ENCODE results near the gene CFAP58.
A peak's percentile ranks its signal among the peaks of the same experiment; 100 is the strongest.

The CFAP58 gene

GRCh38 chr10:104331208-104331838 lies 22.3 kb upstream of the CFAP58 start:
- no peak for TF ChIP-seq TAF1 (IDR thresholded peaks at IDR 0.05; ENCODE audit: borderline replicate concordance, low read depth, low read length)
- TF ChIP-seq POLR2AphosphoS5 (IDR thresholded peaks at IDR 0.05; ENCODE audit: low read depth, low read length), result no peak
- TF ChIP-seq POLR2A (IDR thresholded peaks at IDR 0.05; ENCODE audit: low read depth, low read length), result no peak
- FAIRE-seq, result no peak
- no peak for DNase-seq (ENCODE audit: insufficient read length)

- no peak for FAIRE-seq
- no peak for TF ChIP-seq POLR2A (IDR thresholded peaks at IDR 0.05; ENCODE audit: low read depth, low read length)
- TF ChIP-seq TAF1 (IDR thresholded peaks at IDR 0.05; ENCODE audit: borderline replicate concordance, low read depth, low read length), result no peak
- TF ChIP-seq POLR2AphosphoS5 (IDR thresholded peaks at IDR 0.05; ENCODE audit: low read depth, low read length), result no peak
- no peak for DNase-seq (ENCODE audit: insufficient read length)
Measured at GRCh38 chr10:104332243-104333031, 21.2 kb upstream of the CFAP58 start.

- no peak for TF ChIP-seq POLR2AphosphoS5 (IDR thresholded peaks at IDR 0.05; ENCODE audit: low read depth, low read length)
- TF ChIP-seq TAF1 (IDR thresholded peaks at IDR 0.05; ENCODE audit: borderline replicate concordance, low read depth, low read length), result no peak
- no peak for TF ChIP-seq POLR2A (IDR thresholded peaks at IDR 0.05; ENCODE audit: low read depth, low read length)
- FAIRE-seq, result no peak
- no peak for DNase-seq (ENCODE audit: insufficient read length)
Measured at GRCh38 chr10:104333032-104333727, 20.5 kb upstream of the CFAP58 start.

- no peak for FAIRE-seq
- TF ChIP-seq TAF1 (IDR thresholded peaks at IDR 0.05; ENCODE audit: borderline replicate concordance, low read depth, low read length) (no peak), POLR2AphosphoS5 (IDR thresholded peaks at IDR 0.05; ENCODE audit: low read depth, low read length) (no peak), POLR2A (IDR thresholded peaks at IDR 0.05; ENCODE audit: low read depth, low read length) (no peak)
- no peak for DNase-seq (ENCODE audit: insufficient read length)
Measured at GRCh38 chr10:104333728-104334373, 19.8 kb upstream of the CFAP58 start.

GRCh38 chr10:104334561-104334960 lies 19.1 kb upstream of the CFAP58 start:
- FAIRE-seq, result no peak
- DNase-seq (ENCODE audit: insufficient read length), result no peak
- TF ChIP-seq POLR2A (IDR thresholded peaks at IDR 0.05; ENCODE audit: low read depth, low read length) (no peak), TAF1 (IDR thresholded peaks at IDR 0.05; ENCODE audit: borderline replicate concordance, low read depth, low read length) (no peak), POLR2AphosphoS5 (IDR thresholded peaks at IDR 0.05; ENCODE audit: low read depth, low read length) (no peak)

GRCh38 chr10:104334965-104335650 lies 18.5 kb upstream of the CFAP58 start:
- FAIRE-seq (no peak), DNase-seq (ENCODE audit: insufficient read length) (no peak)
- TF ChIP-seq POLR2AphosphoS5 (IDR thresholded peaks at IDR 0.05; ENCODE audit: low read depth, low read length) (no peak), POLR2A (IDR thresholded peaks at IDR 0.05; ENCODE audit: low read depth, low read length) (no peak), TAF1 (IDR thresholded peaks at IDR 0.05; ENCODE audit: borderline replicate concordance, low read depth, low read length) (no peak)

GRCh38 chr10:104336821-104337467 lies 16.7 kb upstream of the CFAP58 start:
- TF ChIP-seq POLR2A (IDR thresholded peaks at IDR 0.05; ENCODE audit: low read depth, low read length) (no peak), POLR2AphosphoS5 (IDR thresholded peaks at IDR 0.05; ENCODE audit: low read depth, low read length) (no peak), TAF1 (IDR thresholded peaks at IDR 0.05; ENCODE audit: borderline replicate concordance, low read depth, low read length) (no peak)
- DNase-seq (ENCODE audit: insufficient read length) (no peak), FAIRE-seq (no peak)

- no peak for FAIRE-seq
- no peak for DNase-seq (ENCODE audit: insufficient read length)
- TF ChIP-seq POLR2A (IDR thresholded peaks at IDR 0.05; ENCODE audit: low read depth, low read length), result no peak
Measured at GRCh38 chr10:104337521-104337984, 16.1 kb upstream of the CFAP58 start.

GRCh38 chr10:104337985-104338735 lies 15.5 kb upstream of the CFAP58 start, which contains the start of gene ITPRIP:
ITPRIP (minus strand) TSS chr10:104338465; CDS start chr10:104316051, 22,414 bp downstream.
- peak; percentile 58 for FAIRE-seq
- DNase-seq (ENCODE audit: insufficient read length), result peak; percentile 58
- TF ChIP-seq POLR2A (IDR thresholded peaks at IDR 0.05; ENCODE audit: low read depth, low read length) (peak; percentile 78; the same call in 1 of the 2 replicates), TAF1 (IDR thresholded peaks at IDR 0.05; ENCODE audit: borderline replicate concordance, low read depth, low read length) (no peak; the same call in 1 of the 2 replicates), POLR2AphosphoS5 (IDR thresholded peaks at IDR 0.05; ENCODE audit: low read depth, low read length) (peak; percentile 52; the same call in 1 of the 2 replicates)

Measured in GM12892 (cell line).